HS-27A (cell line): ENCODE measurements around the gene LRRFIP1.
"Not testable (repeated sequence)": the region's sequence is repeated elsewhere in the genome, so short reads cannot be mapped to it uniquely, and the experiment has no call there.

Experiments used
- DNase-seq: peaks from one replicate; pipeline ENCODE4 v3.0.0-alpha.2; 2012; ENCODE audit warnings: low read depth, missing footprints

Gene LRRFIP1, protein sequence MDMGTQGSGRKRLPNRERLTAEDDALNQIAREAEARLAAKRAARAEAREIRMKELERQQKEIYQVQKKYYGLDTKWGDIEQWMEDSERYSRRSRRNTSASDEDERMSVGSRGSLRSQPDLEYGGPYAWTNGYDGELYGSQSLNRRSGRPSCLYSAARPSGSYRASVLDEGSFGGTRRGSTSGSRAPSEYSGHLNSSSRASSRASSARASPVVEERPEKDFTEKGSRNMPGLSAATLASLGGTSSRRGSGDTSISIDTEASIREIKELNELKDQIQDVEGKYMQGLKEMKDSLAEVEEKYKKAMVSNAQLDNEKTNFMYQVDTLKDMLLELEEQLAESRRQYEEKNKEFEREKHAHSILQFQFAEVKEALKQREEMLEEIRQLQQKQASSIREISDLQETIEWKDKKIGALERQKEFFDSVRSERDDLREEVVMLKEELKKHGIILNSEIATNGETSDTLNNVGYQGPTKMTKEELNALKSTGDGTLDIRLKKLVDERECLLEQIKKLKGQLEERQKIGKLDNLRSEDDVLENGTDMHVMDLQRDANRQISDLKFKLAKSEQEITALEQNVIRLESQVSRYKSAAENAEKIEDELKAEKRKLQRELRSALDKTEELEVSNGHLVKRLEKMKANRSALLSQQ

DNA sequence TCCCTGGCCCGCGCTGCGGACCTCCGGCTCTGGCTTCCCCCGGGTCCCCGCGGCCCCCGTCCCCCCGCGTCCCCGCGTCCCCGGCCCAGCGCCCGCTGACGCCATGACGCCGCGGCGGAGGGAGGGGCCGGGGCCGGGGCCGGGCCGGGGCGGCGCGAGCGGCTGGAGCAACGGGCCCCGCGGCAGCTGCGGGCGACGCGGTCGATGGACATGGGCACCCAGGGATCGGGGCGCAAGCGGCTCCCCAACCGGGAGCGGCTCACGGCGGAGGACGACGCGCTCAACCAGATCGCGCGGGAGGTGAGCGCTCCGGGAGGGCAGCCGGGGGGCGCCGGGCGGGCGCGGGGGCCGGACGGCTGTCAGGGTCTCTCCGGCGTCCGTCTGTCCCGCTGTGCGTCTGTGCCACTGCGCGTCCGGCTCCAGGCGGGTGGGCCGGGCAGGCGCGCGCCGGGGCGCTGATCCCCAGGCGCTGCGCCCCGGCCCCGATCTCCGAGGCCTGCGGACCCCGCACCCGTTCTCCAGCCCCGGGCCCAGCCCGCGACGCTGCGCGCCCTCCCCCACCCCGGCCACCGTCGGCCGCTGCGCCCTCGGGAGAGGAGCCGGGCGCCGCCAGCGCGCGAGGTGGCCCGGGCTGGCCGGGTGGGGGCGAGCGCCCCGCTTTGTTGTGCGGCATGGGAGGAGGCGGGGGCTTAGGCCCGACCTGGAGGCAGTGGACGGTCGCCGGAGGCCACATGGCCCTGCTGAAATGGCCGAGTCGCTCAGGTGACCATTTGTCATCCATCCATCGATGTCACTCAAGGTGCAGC lies at the start of gene LRRFIP1:
LRRFIP1 (plus strand) TSS at position 147 of the 806 bp plus-strand sequence; CDS start at position 205, 58 bp downstream.
- no peak for DNase-seq

DNA sequence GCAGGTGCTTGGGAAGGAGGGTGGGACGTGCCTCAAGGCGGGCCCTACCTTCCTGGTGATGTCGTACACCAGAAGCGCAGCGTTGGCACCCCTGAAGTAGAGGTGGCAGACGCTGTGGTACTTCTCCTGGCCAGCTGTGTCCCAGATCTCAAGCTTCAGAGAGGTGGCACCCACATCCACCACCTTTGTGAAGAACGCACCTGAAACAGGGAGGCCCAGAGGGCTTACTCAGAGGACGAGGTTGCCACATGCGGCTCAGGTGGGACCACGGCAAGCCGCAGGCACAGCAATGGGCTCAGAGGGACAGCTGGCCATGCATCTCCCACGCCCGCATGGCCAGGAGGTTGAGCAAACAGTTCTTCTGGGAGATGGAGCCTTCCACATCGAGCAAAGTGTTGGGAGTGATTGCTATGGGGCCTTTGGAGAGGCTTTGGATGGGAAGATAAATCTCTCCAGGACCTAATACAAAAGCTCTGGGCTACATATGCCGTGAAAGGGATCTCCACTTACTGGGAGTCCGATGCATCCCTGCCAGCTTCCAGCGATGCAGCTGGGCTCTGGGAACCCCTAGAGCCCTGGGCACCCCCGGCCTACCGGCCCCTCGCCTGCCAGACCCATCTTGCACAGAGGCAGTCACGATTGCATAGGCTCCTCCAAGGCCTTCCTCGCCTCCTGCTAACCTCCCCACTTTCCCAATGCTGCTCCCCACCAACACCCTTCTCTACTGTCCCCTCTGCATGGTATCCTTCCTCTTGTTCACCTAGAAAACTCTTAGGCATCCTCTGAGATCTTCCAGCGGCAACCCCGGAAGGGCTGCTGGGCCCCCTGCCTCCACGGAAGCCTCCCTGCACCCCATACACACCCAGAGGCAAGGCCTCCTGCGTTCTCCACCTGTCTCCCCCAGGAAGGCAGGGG lies 49.2 kb upstream of the LRRFIP1 start:
- no peak for DNase-seq

DNA sequence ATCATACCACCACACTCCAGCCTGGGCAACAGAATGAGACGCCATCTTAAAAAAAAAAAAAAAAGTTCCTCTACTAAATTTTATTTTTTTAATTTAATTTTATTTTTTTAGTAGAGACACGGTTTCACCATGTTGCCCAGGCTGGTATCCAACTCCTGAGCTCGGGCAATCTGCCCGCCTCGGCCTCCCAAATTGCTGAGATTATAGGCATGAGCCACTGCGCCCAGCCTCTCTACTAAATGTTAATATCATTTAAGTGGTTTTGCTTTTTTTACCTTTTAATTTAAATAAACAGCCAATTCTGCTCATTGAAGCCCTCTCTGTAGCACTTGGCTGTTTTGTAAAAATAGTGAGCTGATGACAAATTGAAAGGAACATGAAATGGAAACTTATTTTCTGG lies 46.1 kb upstream of the LRRFIP1 start:
- no peak for DNase-seq

DNA sequence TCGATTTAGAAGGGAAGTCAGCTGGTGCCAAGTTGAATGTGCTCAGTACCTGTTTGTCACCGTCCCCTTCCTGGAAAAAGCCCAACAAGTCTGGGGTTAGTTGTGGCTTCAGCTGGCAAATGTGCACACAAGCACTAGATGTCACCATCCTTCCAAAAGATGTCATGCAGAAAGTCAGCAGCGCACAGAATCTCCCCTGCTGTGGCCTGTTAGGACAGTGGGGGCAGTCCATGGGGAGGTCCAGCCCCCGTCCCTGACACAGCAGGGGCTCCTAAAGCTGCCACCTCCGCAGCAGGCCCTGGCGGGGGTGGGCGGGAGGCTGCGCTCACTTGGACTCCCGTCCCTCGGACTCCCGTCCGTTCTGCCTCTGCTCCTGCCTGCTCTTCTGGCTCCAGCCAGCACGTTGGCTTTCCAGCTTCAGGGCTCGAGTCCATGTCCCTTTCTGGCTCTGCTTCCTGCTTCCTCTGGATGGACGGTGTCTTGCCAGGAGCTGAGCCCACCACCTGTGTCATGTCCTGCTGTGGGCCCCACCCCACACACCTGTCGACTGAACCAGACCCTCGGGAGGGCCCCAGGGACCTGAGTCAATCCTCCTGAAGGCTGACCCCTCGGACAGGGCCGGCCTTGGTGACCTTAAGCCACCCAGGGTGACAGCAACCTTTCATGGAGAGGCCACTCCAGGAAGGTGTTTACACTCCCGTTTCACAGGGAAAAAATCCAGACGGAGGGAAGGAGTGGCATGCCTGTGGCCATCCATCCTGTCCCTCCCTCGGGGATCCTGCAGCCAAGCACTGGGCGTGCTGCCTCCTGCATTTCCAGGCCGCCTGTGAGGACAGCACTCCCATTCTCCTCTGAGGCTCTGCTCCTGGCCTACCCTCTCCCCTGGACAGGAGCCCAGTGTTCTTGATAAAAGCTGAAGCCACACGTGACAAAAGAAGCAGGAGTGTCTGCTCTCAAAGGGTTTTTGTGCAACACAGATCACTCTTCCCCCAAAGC lies 45.3 kb upstream of the LRRFIP1 start:
- DNase-seq = no peak

DNA sequence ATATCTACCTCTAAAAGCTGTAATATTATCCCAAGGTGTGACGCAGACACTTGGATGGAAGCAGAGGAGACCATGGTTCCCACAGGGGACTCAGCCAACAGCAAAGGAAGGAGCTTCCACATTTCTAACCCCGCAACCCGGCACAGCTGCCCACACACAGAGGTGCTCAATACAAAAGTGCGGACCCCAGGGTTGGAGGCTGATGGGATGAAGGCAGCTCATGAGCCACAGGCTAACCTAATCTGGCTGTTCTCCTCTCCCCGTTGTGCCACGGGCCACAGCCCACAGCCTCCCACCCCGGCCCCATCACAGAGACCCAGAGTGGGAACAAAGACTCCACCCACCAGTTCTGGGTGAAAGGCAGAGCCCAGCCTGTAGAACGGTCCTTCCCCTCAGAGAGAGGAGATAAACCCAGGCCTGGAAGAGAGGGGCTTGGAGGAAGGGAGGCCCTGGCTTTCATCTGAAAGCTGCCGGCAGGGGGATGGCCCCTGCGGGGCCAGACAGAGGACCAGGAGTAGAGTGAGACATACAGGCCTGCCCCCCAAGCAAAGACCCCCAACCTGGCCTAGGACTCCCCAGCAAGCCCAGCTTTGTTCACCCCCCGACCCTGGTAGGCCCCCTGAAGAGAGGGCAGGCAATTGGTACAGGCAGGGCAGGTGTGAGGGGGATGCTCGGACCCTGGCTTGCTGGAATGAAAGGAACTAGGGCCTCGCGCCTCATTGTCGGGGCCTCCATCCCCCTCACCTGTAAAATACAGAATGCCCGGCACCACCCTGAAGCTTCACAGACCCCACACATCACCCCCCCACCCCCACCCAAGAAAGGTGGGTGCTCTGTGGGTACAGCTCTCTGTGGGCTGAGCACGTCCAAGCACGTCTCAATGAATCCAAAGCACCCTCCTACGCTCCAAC lies 43.7 kb upstream of the LRRFIP1 start:
- DNase-seq = no peak

DNA sequence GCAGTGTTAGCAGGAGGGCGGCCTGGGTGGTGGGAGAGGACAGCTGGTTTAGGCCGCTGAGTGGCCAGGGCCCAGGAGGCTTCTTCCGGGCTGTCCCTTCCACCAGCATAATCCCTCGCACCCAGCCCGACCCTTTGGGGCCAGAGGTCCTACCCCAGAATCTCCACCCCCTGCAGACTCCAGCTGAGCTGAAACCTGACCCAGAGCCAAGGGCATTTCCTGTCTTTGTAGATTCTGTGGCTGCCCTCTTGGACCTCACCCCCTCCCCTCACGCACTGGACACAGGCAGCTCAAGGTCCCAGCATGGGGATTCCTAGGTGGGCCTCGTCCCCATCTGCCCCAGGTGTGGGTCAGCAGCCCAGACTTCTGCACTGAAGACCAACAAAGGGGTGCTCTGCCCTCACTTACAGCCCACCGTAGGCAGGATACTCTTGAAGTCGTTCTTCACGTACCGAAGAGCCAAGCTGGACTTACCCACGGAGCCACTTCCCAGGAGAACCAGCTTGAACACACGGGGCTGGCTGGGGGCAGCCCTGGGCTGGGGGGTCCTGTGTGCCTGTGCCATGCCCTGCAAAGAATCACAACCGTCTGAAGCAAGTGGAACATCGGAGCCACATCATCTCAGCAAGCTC lies 41.7 kb upstream of the LRRFIP1 start:
- no peak for DNase-seq

DNA sequence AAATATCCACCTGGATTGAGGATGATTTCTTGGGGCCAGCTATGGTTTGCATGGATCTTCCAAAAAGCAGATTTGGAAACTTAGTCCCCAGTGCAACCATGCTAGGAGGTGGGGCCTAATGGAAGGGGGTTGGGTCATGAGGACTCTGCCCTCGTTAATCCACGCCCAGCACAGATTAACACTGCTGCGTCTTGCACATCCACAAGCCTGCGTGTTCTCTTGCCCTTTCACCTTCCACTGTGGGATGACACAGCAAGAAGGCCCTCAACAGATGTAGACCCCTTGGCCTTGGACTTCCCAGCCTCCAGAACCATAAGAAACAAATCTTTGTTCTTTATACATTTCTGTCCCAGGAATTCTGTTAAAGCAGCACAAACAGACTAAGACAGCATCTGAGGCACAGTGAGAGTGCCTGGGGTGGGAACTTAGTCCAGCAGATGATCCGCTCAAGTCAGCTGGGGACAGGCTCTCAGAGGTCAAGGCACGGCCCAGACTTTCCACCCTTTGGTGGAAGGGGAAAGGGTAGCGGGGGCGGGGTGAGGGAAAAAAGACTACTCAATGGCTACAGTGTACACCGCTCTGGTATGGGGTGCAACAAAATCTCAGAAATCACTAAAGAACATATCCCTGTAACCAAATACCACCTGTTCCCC lies 39.2 kb upstream of the LRRFIP1 start:
- no peak for DNase-seq

DNA sequence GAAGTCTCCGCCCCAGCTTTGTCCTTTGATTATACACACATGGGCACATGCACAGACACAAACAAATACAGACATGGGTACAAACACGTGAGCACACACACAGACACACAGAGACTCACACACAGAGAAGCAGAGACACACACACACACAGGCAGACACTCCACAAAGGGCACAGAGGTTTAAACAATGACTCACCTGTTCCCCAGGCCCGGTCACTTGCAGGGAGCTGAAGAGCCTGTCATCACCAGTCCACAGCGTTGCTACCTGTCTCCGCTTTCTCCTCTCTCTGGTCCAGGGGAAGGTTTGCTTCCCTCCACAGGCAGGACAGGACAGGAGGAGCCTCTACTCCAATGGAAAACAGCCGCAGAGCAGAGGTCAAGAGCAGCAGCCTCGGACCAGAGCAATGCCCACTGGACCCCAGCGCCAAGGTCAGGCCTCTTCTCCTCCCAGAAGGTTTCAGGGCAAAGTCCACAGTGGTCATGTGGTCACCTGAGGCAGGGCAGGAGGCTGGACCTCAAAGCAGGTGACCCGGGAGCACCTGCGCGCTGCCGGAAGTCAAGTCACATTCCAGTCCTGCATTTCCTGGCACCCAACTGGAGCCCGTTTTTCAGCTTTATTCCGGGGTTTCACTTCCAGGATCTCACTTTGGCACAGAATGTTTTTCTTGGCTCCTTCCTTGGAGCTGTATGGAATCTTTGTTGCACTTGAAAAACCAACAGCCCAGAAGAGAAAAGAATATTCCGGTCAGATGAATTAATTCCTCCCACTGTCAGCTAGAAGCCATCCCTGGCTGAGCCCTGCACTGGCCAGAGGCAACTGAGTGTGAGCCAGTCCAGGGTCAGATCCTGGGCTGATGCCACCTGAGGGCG lies 36.9 kb upstream of the LRRFIP1 start, which contains the start of gene RAB17:
RAB17 (minus strand) TSS at position 463 of the 869 bp plus-strand sequence. CDS start 4,580 bp downstream, outside the sequence.
- no peak for DNase-seq

DNA sequence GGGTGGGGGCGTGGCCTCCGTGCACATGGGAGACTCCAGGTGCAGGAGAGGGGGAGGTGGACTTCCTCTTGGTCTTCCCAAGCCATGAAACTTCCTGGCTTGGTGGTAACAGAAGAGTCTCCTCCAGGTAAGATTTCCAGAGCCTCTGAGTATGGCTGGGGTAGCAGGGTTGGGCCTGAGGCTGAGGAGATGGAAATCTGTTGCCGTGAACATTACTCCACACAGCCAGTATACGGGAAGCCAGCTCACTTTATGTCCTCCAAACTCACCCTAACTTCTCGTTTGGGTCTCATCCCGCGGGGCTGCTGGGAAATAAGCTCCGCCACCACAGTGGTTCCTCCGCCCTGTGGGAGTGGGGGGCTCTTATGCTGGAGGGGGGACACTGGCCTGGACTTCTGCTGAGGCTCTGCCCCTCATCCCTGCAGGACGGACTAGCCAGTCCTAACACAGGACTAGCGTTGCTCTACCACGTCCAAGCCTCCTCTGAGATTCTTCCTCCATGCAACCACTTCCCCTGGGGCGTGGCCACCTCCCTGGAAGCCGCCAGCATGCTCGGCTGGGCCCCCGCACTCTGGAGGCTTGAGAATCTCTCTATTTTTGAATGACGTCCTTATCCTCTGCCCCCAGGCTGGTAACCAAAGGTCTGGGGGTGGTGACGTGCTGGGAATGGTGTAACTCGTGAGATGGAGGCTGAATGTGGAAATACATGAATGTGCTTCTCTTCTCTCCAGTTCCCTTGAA lies 36.1 kb upstream of the LRRFIP1 start:
- DNase-seq = no peak

DNA sequence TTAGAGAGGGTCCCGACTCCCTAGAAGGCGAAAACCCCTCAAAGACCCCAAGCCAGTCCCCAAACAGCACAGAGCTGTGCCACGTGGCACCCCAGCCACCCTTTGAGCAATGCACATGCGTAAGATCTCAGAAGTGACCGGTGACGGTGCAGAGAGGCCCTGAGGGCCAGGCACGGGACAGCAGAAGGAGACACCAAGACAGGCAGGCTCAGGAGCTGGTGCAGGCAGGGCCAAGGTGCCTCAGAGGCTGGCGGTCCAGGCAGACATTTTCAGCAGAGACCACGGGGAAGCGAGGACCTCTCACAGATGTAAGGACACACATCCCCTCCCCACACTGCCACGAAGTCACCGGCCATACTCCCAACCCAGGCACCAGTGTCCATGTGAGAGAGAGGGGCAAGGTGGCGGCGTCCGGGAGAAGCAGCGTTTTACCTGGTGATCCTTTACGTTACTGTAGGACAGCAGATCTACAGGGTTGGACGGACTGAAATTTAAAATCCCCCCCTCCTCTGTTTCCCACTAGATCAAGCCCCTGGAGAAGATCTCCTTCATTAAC lies 34.9 kb upstream of the LRRFIP1 start:
- no peak for DNase-seq

DNA sequence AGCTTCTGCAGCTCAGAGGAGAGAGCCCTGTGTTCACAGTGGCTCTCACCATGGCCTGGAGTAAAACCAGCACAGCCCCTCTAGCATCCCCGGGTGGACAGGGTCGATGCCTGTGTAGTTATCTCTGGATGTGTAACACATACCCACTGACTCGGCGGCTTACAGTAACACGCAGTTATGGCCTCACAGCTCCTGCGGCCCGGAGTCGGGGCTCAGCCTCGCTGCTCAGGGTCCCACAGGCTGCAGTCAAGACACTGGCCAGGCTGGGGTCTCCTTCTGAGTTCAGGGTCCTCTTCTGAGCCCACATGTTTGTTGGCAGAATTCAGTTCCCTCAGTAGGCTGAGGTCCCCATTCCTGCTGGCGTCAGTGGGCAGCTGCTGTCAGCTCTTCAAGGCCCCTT lies 34.4 kb upstream of the LRRFIP1 start:
- DNase-seq = no peak

DNA sequence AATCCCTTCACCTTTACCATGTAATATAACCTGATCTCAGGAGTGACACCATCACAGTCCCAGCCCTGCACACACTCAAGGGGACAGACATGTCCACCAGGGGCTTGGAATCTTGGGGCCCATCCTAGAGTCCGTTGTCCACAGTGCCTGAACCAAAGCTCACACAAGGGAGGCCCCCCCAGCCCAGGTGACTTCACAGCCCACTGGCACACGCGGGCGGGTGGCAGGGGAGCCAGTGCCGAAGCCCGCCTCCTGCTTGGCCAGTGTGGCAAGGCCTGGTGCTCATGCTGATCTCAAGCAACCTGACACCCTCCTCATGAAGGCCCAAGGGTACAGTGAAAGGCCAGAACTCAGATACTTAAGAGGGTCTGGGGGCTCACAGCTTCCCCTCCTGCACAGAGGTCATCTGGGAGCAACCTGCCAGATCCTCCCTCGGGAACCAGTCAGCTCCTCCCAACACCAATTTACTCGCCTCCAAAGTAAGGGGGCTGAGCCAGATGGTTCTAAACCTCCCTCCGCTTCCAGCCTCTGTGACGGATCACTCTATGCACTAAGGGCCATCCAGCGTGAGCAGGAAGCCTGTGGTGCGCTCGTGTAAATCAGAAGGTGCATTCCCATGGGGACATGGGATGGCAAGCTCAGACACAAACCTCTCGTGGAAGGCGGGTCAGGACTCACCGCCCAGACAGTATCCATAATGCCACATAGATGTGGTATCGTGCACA lies 33.6 kb upstream of the LRRFIP1 start:
- DNase-seq = no peak

DNA sequence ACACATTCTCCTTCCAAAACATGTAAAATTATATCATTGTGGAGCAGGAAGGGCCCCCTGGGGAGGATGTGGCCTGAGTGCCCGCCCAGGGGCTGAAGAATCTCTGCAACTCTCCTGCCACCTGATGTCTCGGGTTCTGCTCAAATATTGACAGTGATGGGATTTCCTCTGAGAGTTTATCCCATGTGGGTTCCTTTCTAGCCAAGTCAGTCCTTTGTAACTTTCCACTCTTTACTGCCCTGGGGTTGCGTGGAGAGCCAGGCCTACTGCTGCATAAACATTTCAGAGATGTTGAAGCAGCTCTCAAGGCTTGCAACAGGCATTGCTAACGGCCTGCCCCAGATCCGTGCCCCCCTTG lies 32.9 kb upstream of the LRRFIP1 start:
- no peak for DNase-seq

DNA sequence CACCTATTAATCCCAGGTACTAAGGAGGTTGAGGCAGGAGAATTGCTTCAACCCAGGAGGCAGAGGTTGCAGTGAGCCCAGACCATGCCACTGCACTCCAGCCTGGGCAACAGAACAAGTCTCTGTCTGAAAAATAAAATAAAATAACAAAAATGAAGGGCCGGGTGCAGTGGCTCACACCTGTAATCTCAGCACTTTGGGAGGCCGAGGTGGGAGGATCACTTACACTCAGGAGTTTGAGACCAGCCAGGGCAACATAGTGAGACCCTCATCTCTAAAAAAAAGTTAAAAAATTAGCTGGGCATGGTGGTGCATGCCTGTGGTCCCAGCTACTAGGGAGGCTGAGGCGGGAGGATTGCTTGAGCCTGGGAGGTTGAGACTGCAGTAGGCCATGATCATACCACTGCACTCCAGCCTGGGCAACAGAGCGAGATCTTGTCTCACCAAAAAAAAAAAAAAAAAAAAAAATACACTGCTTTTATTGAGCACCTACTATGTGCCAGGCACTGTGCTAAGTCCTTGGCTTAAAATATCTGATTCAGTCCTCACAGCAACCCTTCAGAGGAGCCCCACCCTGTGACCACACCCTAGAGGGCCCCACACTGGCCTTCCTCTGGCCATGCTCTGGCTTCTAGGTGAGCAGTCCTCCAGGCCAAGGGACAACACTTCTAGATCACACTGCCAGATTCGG lies 31.4 kb upstream of the LRRFIP1 start:
- not testable (repeated sequence) for DNase-seq
